Thymus (tissue), 11 donors: ENCODE results near the gene ADIPOR2. TPM values are rescaled to one million over a fixed set of nuclear protein-coding genes. Genes with fewer than 3 reads are reported as not detected.

Source experiments
- DNase-seq, 9 donors: peaks; one replicate each; pipeline ENCODE4 v3.0.0-alpha.2; 2013; ENCODE audit warnings: low spot score in 9 of 9, low read depth in 6 of 9, missing footprints in 1 of 9
- H3K27ac ChIP-seq, 2 donors: one replicate each; pipeline ENCODE4 v1.5.1; 2013; ENCODE audit warnings: control low read depth in 1 of 2, low read depth in 1 of 2, low read length in 1 of 2, mild to moderate bottlenecking in 1 of 2, moderate library complexity in 1 of 2
- H3K27me3 ChIP-seq, 2 donors: one replicate each; pipeline ENCODE4 v1.5.1; 2013; ENCODE audit warnings: low read length in 1 of 2; ENCODE audit not compliant: control insufficient read depth in 2 of 2, insufficient read depth in 1 of 2
- H3K36me3 ChIP-seq, 2 donors: one replicate each; pipeline ENCODE4 v1.5.1; 2013; ENCODE audit warnings: low read length in 1 of 2, mild to moderate bottlenecking in 1 of 2, moderate library complexity in 1 of 2; ENCODE audit not compliant: control insufficient read depth in 2 of 2, insufficient read depth in 2 of 2
- H3K4me1 ChIP-seq, 2 donors: one replicate each; pipeline ENCODE4 v1.5.1; 2013; ENCODE audit warnings: low read length in 2 of 2; ENCODE audit not compliant: control insufficient read depth in 2 of 2, insufficient read depth in 2 of 2
- H3K4me3 ChIP-seq, 2 donors: one replicate each; pipeline ENCODE4 v1.5.1; 2013; ENCODE audit warnings: low read length in 2 of 2, control low read depth in 1 of 2, mild to moderate bottlenecking in 1 of 2
- H3K9me3 ChIP-seq, 2 donors: one replicate each; pipeline ENCODE4 v1.5.1; 2013; ENCODE audit warnings: low read length in 1 of 2, mild to moderate bottlenecking in 1 of 2; ENCODE audit not compliant: control insufficient read depth in 2 of 2, insufficient read depth in 1 of 2
- WGBS: extraction: QIAGEN DNeasy Blood & Tissue Kit; methylation state at CpG from one replicate; pipeline ENCODE4 v1.1.7; 2013; 5-methylcytosine and 5-hydroxymethylcytosine counted together
- polyA plus RNA-seq: library from polyadenylated mRNA; stranded (reverse); fragments of 200-250 nt; gene quantifications from one replicate; pipeline ENCODE4 v1.2.3, GENCODE V29; 2013
- total RNA-seq: library from RNA; stranded (reverse); fragments of 120-200 nt; gene quantifications from one replicate; pipeline ENCODE4 v1.2.4, GENCODE V29; 2013
- donor health status: healthy.

The ADIPOR2 gene
- total and polyA plus RNA-seq, 2 donors: 17.6 to 25.6 TPM

- 2% methylated on average over 69 of the region's 69 CpGs for WGBS
- H3K4me1 ChIP-seq: peaks cover 0 to 22% of the 10 kb centered on the region in 2 donors
- H3K27me3 ChIP-seq: peaks cover 0 to 6% of the 10 kb centered on the region in 2 donors
- peak; percentile 33 to 85 (median 67) for DNase-seq
- H3K4me3 ChIP-seq: peak overlapping the region; percentile 43 to 52
- H3K36me3 ChIP-seq: no peaks in the 10 kb centered on the region
- H3K9me3 ChIP-seq: no peaks in the 10 kb centered on the region
- H3K27ac ChIP-seq: peak overlapping the region; percentile 72 to 74
Observed at GRCh38 chr12:1661553-1662335, 29.1 kb upstream of the ADIPOR2 start.

- Histone ChIP-seq H3K4me1 (peaks cover 0 to 33% of the 10 kb centered on the region in 2 donors), H3K9me3 (no peaks in the 10 kb centered on the region), H3K4me3 (peak overlapping the region in 1 of 2 donors; percentile 19), H3K36me3 (no peaks in the 10 kb centered on the region), H3K27me3 (peaks cover 0 to 6% of the 10 kb centered on the region in 2 donors), H3K27ac (peak overlapping the region in 1 of 2 donors; percentile 15)
- WGBS: 74% methylated on average over 46 of the region's 46 CpGs
- peak in 5 of 9 donors; percentile 41 to 73 (median 48) for DNase-seq
Observed at GRCh38 chr12:1662761-1663439, 28.0 kb upstream of the ADIPOR2 start.

- Histone ChIP-seq H3K4me3 (no peak overlapping the region), H3K9me3 (no peaks in the 10 kb centered on the region), H3K27ac (no peak overlapping the region), H3K36me3 (no peaks in the 10 kb centered on the region), H3K27me3 (peaks cover 0 to 6% of the 10 kb centered on the region in 2 donors), H3K4me1 (peaks cover 2 to 39% of the 10 kb centered on the region in 2 donors)
- 94% methylated on average over 11 of the region's 11 CpGs for WGBS
- DNase-seq: no peak
Observed at GRCh38 chr12:1663440-1664132, 27.3 kb upstream of the ADIPOR2 start.

- H3K4me3 ChIP-seq: no peak overlapping the region
- no peaks in the 10 kb centered on the region for H3K36me3 ChIP-seq
- peaks cover 8 to 48% of the 10 kb centered on the region in 2 donors for H3K4me1 ChIP-seq
- WGBS: 93% methylated on average over 2 of the region's 2 CpGs
- peaks cover 0 to 6% of the 10 kb centered on the region in 2 donors for H3K27me3 ChIP-seq
- no peak for DNase-seq
- H3K27ac ChIP-seq: no peak overlapping the region
- no peaks in the 10 kb centered on the region for H3K9me3 ChIP-seq
Observed at GRCh38 chr12:1665366-1665765, 25.5 kb upstream of the ADIPOR2 start.

- 68% methylated on average over 5 of the region's 5 CpGs for WGBS
- Histone ChIP-seq H3K36me3 (no peaks in the 10 kb centered on the region), H3K4me1 (peaks cover 8 to 50% of the 10 kb centered on the region in 2 donors), H3K9me3 (no peaks in the 10 kb centered on the region), H3K27me3 (peaks cover 0 to 6% of the 10 kb centered on the region in 2 donors), H3K27ac (no peak overlapping the region), H3K4me3 (no peak overlapping the region)
- DNase-seq: no peak
Observed at GRCh38 chr12:1666215-1666614, 24.7 kb upstream of the ADIPOR2 start.

- Histone ChIP-seq H3K27ac (peak overlapping the region in 1 of 2 donors; percentile 36), H3K27me3 (peaks cover 0 to 6% of the 10 kb centered on the region in 2 donors)
Observed at GRCh38 chr12:1666685-1667162, 24.1 kb upstream of the ADIPOR2 start.

GRCh38 chr12:1668833-1669543, 21.9 kb upstream of the ADIPOR2 start:
- Histone ChIP-seq H3K4me1 (peaks cover 8 to 39% of the 10 kb centered on the region in 2 donors), H3K27me3 (no peaks in the 10 kb centered on the region), H3K27ac (no peak overlapping the region), H3K4me3 (no peak overlapping the region), H3K9me3 (no peaks in the 10 kb centered on the region), H3K36me3 (no peaks in the 10 kb centered on the region)
- peak in 3 of 9 donors; percentile 13 to 60 (median 24) for DNase-seq
- WGBS: 27% methylated on average over 18 of the region's 18 CpGs

More at GRCh38 chr12:1666685-1667162, 24.1 kb upstream of the ADIPOR2 start:
- DNase-seq: no peak
- no peak overlapping the region for H3K4me3 ChIP-seq
- H3K36me3 ChIP-seq: no peaks in the 10 kb centered on the region
- H3K4me1 ChIP-seq: peaks cover 8 to 48% of the 10 kb centered on the region in 2 donors
- 32% methylated on average over 2 of the region's 2 CpGs for WGBS
- H3K9me3 ChIP-seq: no peaks in the 10 kb centered on the region

GRCh38 chr12:1670358-1671268, 20.3 kb upstream of the ADIPOR2 start:
- Histone ChIP-seq H3K9me3 (no peaks in the 10 kb centered on the region), H3K4me3 (no peak overlapping the region), H3K36me3 (no peaks in the 10 kb centered on the region), H3K27me3 (no peaks in the 10 kb centered on the region), H3K27ac (no peak overlapping the region), H3K4me1 (peaks cover 8 to 35% of the 10 kb centered on the region in 2 donors)
- DNase-seq: no peak
- 88% methylated on average over 14 of the region's 14 CpGs for WGBS
